Peyer's patch (tissue), 4 donors: ENCODE results near the gene PAK1IP1.

Source experiments
- POLR2A ChIP-seq, 2 donors: fragments of 450-650 bp; IDR thresholded peaks; one replicate each; pipeline ENCODE4 v1.5.1; 2017; ENCODE audit warnings: antibody characterized with exemption in 2 of 2, mild to moderate bottlenecking in 2 of 2, moderate library complexity in 2 of 2
- TF ChIP-seq, protein P1 (sequence below), 6 experiments: fragments of 450-650 bp in 4 of 6; fragments of 200-600 bp in 2 of 6; sonication (generic) in 1 of 6; IDR thresholded peaks; one replicate each; pipeline ENCODE4 v1.5.1; 2017 to 2019; ENCODE audit warnings: antibody characterized with exemption in 6 of 6, mild to moderate bottlenecking in 3 of 6, moderate library complexity in 1 of 6

DNA sequence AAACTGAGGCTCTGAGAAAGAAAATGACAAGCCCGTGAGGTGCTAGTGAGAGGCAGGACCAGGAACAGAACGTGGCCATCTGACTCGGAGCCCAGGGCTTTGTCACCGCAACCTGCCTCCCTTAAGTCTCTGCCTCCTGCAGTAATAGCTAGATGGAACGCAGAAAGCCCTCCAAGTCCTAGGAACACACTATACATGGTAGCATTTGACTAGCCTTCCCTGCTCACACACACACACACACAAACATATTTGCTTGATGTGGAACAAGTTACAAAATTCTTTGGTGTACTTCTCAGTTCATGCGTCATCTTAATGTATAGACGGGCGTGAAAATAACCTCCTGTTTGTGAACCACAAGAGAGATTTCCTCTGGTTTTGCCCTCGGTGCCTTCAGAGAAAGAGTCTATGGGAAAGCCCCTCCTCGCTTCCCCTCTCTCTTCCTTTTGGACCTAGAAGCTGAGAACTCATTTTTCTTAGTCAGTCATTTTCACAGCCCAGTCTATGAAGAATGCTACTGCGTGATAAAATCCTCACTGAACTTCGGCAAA, 39.2 kb upstream of the PAK1IP1 start:
- TF ChIP-seq, protein P1, sequence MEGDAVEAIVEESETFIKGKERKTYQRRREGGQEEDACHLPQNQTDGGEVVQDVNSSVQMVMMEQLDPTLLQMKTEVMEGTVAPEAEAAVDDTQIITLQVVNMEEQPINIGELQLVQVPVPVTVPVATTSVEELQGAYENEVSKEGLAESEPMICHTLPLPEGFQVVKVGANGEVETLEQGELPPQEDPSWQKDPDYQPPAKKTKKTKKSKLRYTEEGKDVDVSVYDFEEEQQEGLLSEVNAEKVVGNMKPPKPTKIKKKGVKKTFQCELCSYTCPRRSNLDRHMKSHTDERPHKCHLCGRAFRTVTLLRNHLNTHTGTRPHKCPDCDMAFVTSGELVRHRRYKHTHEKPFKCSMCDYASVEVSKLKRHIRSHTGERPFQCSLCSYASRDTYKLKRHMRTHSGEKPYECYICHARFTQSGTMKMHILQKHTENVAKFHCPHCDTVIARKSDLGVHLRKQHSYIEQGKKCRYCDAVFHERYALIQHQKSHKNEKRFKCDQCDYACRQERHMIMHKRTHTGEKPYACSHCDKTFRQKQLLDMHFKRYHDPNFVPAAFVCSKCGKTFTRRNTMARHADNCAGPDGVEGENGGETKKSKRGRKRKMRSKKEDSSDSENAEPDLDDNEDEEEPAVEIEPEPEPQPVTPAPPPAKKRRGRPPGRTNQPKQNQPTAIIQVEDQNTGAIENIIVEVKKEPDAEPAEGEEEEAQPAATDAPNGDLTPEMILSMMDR (IDR thresholded peaks at IDR 0.05): no peak
- no peak for TF ChIP-seq POLR2A (IDR thresholded peaks at IDR 0.05)
